CD8-positive, alpha-beta memory T cell (primary cell): ENCODE data around the gene ICA1. TPM values are rescaled to one million over a fixed set of nuclear protein-coding genes. Genes with fewer than 3 reads are reported as not detected.
A peak's percentile ranks its signal among the peaks of the same experiment; 100 is the strongest.

Experiments used
- CTCF ChIA-PET: fragments of 350-600 bp; sonication (Branson Sonifier 250); formaldehyde crosslinking; loops from one replicate; lab custom pipeline; 2021; ENCODE audit warnings: antibody characterized with exemption; lab: Charles Lee
- POLR2A ChIA-PET: fragments of 350-600 bp; sonication (Branson Sonifier 250); formaldehyde crosslinking; loops from one replicate; lab custom pipeline; 2021; ENCODE audit warnings: antibody characterized with exemption; lab: Charles Lee
- DNase-seq, 5 donors: peaks; one replicate each; pipeline versions ENCODE4 v3.0.0 to v3.0.0-alpha.2; 2020 to 2022; ENCODE audit warnings: mixed read lengths in 1 of 5
- H3K27ac ChIP-seq: one replicate; pipeline ENCODE4 v1.7.0; 2013; ENCODE audit warnings: low read depth, mild to moderate bottlenecking, low read length, moderate library complexity
- H3K27me3 ChIP-seq: 2 replicates; pipeline ENCODE4 v1.7.0; 2013; ENCODE audit warnings: low read length, mild to moderate bottlenecking; ENCODE audit not compliant: insufficient read depth, poor library complexity, severe bottlenecking
- H3K36me3 ChIP-seq: 2 replicates; pipeline ENCODE4 v1.7.0; 2013; ENCODE audit warnings: mild to moderate bottlenecking, low read length, moderate library complexity; ENCODE audit not compliant: insufficient read depth
- H3K4me1 ChIP-seq: 2 replicates; pipeline ENCODE4 v1.7.0; 2013; ENCODE audit warnings: mild to moderate bottlenecking, low read length, moderate library complexity; ENCODE audit not compliant: insufficient read depth
- H3K4me3 ChIP-seq: 2 replicates; pipeline ENCODE4 v1.7.0; 2013; ENCODE audit warnings: mild to moderate bottlenecking, low read length
- H3K9me3 ChIP-seq: 2 replicates; pipeline ENCODE4 v1.7.0; 2013; ENCODE audit warnings: mild to moderate bottlenecking, low read length
- H3K27ac Mint-ChIP-seq, 8 donors: one replicate each; pipeline ENCODE4 v1.8.0; 2020 to 2021; ENCODE audit warnings: mixed read lengths in 8 of 8, mild to moderate bottlenecking in 6 of 8, inconsistent platforms in 3 of 8, moderate library complexity in 3 of 8
- H3K27me3 Mint-ChIP-seq, 2 donors: one replicate each; pipeline ENCODE4 v1.8.0; 2020 to 2021; ENCODE audit warnings: mixed read lengths in 2 of 2, mild to moderate bottlenecking in 1 of 2, moderate library complexity in 1 of 2
- H3K36me3 Mint-ChIP-seq, 3 donors: one replicate each; pipeline ENCODE4 v1.8.0; 2020 to 2021; ENCODE audit warnings: mixed read lengths in 3 of 3, inconsistent platforms in 1 of 3, mild to moderate bottlenecking in 1 of 3
- H3K4me1 Mint-ChIP-seq, 3 donors: one replicate each; pipeline ENCODE4 v1.8.0; 2020 to 2021; ENCODE audit warnings: mixed read lengths in 3 of 3, inconsistent platforms in 1 of 3, mild to moderate bottlenecking in 1 of 3
- H3K4me3 Mint-ChIP-seq, 7 donors: one replicate each; pipeline ENCODE4 v1.8.0; 2020 to 2021; ENCODE audit warnings: mixed read lengths in 7 of 7, mild to moderate bottlenecking in 6 of 7, moderate library complexity in 4 of 7, inconsistent platforms in 2 of 7
- H3K9me3 Mint-ChIP-seq, 5 donors: one replicate each; pipeline ENCODE4 v1.8.0; 2020 to 2022; ENCODE audit warnings: mixed read lengths in 5 of 5, mild to moderate bottlenecking in 3 of 5, moderate library complexity in 2 of 5, inconsistent platforms in 1 of 5
- polyA plus RNA-seq: library from polyadenylated mRNA; unstranded; fragments of 300-500 nt; fragmentation: Illumina TruSeq; gene quantifications from one replicate; pipeline ENCODE4 v1.2.3, GENCODE V29; 2021
- total RNA-seq, 2 experiments: library from RNA; stranded (reverse); gene quantifications; one replicate each; pipeline ENCODE4 v1.2.3, GENCODE V29; 2021

ICA1 gene
- total and polyA plus RNA-seq, 3 experiments from 2014 or later, result 0.33 to 3.3 (median 0.46) TPM

- CTCF ChIA-PET, result no interaction called here
- no peaks in the 10 kb centered on the region for H3K4me1 Mint-ChIP-seq
Observed at GRCh38 chr7:8228766-8229674, 32.9 kb downstream of the ICA1 start.

GRCh38 chr7:8228068-8228467, 33.9 kb downstream of the ICA1 start:
- DNase-seq, result no peak
- H3K27ac Mint-ChIP-seq, result no peak overlapping the region
- no peak overlapping the region for H3K4me3 ChIP-seq
- H3K4me3 Mint-ChIP-seq, result no peak overlapping the region
- H3K27ac ChIP-seq, result no peak overlapping the region
- peaks cover 0 to 3% (median 1%) of the 10 kb centered on the region in 3 donors for H3K36me3 Mint-ChIP-seq
- no peaks in the 10 kb centered on the region for H3K9me3 Mint-ChIP-seq
- POLR2A ChIA-PET, result no interaction called here
- H3K36me3 ChIP-seq, result no peaks in the 10 kb centered on the region
- CTCF ChIA-PET, result no interaction called here
- no peaks in the 10 kb centered on the region for H3K4me1 Mint-ChIP-seq
- no peaks in the 10 kb centered on the region for H3K9me3 ChIP-seq
- H3K27me3 ChIP-seq, result no peaks in the 10 kb centered on the region
- H3K4me1 ChIP-seq, result no peaks in the 10 kb centered on the region
- peaks cover 15 to 57% of the 10 kb centered on the region in 2 donors for H3K27me3 Mint-ChIP-seq

More at GRCh38 chr7:8228766-8229674, 32.9 kb downstream of the ICA1 start:
- Histone ChIP-seq H3K27me3 (no peaks in the 10 kb centered on the region), H3K27ac (no peak overlapping the region), H3K9me3 (no peaks in the 10 kb centered on the region), H3K4me3 (no peak overlapping the region), H3K36me3 (no peaks in the 10 kb centered on the region), H3K4me1 (no peaks in the 10 kb centered on the region)
- no peak for DNase-seq
- no peaks in the 10 kb centered on the region for H3K9me3 Mint-ChIP-seq
- H3K27ac Mint-ChIP-seq, result no peak overlapping the region
- POLR2A ChIA-PET, result no interaction called here
- H3K27me3 Mint-ChIP-seq, result peaks cover 21 to 60% of the 10 kb centered on the region in 2 donors
- peaks cover 0 to 3% (median 1%) of the 10 kb centered on the region in 3 donors for H3K36me3 Mint-ChIP-seq
- H3K4me3 Mint-ChIP-seq, result no peak overlapping the region

GRCh38 chr7:8227261-8227660, 34.7 kb downstream of the ICA1 start:
- H3K9me3 ChIP-seq, result no peaks in the 10 kb centered on the region
- Mint-ChIP-seq H3K9me3 (no peaks in the 10 kb centered on the region), H3K27ac (no peak overlapping the region), H3K36me3 (peaks cover 0 to 3% (median 1%) of the 10 kb centered on the region in 3 donors), H3K4me1 (no peaks in the 10 kb centered on the region), H3K4me3 (no peak overlapping the region), H3K27me3 (peaks cover 15 to 54% of the 10 kb centered on the region in 2 donors)
- ChIA-PET POLR2A (no interaction called here), CTCF (no interaction called here)
- no peaks in the 10 kb centered on the region for H3K4me1 ChIP-seq
- H3K27ac ChIP-seq, result no peak overlapping the region
- H3K27me3 ChIP-seq, result no peaks in the 10 kb centered on the region
- H3K36me3 ChIP-seq, result no peaks in the 10 kb centered on the region
- no peak for DNase-seq
- no peak overlapping the region for H3K4me3 ChIP-seq

GRCh38 chr7:8226501-8226900, 35.5 kb downstream of the ICA1 start:
- no peak for DNase-seq
- Histone ChIP-seq H3K9me3 (no peaks in the 10 kb centered on the region), H3K27me3 (no peaks in the 10 kb centered on the region), H3K4me1 (no peaks in the 10 kb centered on the region), H3K27ac (no peak overlapping the region), H3K4me3 (no peak overlapping the region), H3K36me3 (no peaks in the 10 kb centered on the region)
- H3K27ac Mint-ChIP-seq, result no peak overlapping the region
- ChIA-PET POLR2A (no interaction called here), CTCF (no interaction called here)
- H3K4me1 Mint-ChIP-seq, result no peaks in the 10 kb centered on the region
- no peak overlapping the region for H3K4me3 Mint-ChIP-seq
- peaks cover 15 to 51% of the 10 kb centered on the region in 2 donors for H3K27me3 Mint-ChIP-seq
- H3K9me3 Mint-ChIP-seq, result no peaks in the 10 kb centered on the region
- H3K36me3 Mint-ChIP-seq, result peaks cover 0 to 3% (median 1%) of the 10 kb centered on the region in 3 donors

GRCh38 chr7:8221567-8221966, 40.4 kb downstream of the ICA1 start:
- H3K27me3 ChIP-seq, result no peaks in the 10 kb centered on the region
- CTCF ChIA-PET, result no interaction called here
- Mint-ChIP-seq H3K27ac (no peak overlapping the region), H3K27me3 (peaks cover 4 to 22% of the 10 kb centered on the region in 2 donors), H3K4me1 (peaks cover 0 to 3% (median 2%) of the 10 kb centered on the region in 3 donors), H3K36me3 (no peaks in the 10 kb centered on the region), H3K9me3 (no peaks in the 10 kb centered on the region), H3K4me3 (no peak overlapping the region)
- H3K4me3 ChIP-seq, result no peak overlapping the region
- no peaks in the 10 kb centered on the region for H3K4me1 ChIP-seq
- POLR2A ChIA-PET, result no interaction called here
- H3K9me3 ChIP-seq, result no peaks in the 10 kb centered on the region
- H3K36me3 ChIP-seq, result no peaks in the 10 kb centered on the region
- no peak overlapping the region for H3K27ac ChIP-seq
- DNase-seq, result no peak

GRCh38 chr7:8221101-8221495, 40.9 kb downstream of the ICA1 start:
- DNase-seq, result no peak
- no peaks in the 10 kb centered on the region for H3K36me3 Mint-ChIP-seq
- H3K4me3 Mint-ChIP-seq, result no peak overlapping the region
- H3K9me3 ChIP-seq, result no peaks in the 10 kb centered on the region
- no peak overlapping the region for H3K27ac ChIP-seq
- H3K36me3 ChIP-seq, result no peaks in the 10 kb centered on the region
- CTCF ChIA-PET, result interaction anchor here (0.9 kb wide), 1 partner anchor 31 kb away, joined by 3 read pairs; no protein-coding TSS in a partner anchor
- H3K9me3 Mint-ChIP-seq, result no peaks in the 10 kb centered on the region
- H3K27me3 Mint-ChIP-seq, result peaks cover 1 to 18% of the 10 kb centered on the region in 2 donors
- H3K4me1 ChIP-seq, result no peaks in the 10 kb centered on the region
- H3K4me3 ChIP-seq, result no peak overlapping the region
- POLR2A ChIA-PET, result no interaction called here
- H3K27me3 ChIP-seq, result no peaks in the 10 kb centered on the region
- peaks cover 0 to 3% (median 2%) of the 10 kb centered on the region in 3 donors for H3K4me1 Mint-ChIP-seq
- peak overlapping the region in 1 of 8 donors; percentile 55 for H3K27ac Mint-ChIP-seq

- ChIA-PET POLR2A (no interaction called here), CTCF (interaction anchor here (0.9 kb wide), 1 partner anchor 30 kb away, joined by 3 read pairs; no protein-coding TSS in a partner anchor)
- no peaks in the 10 kb centered on the region for H3K9me3 Mint-ChIP-seq
Observed at GRCh38 chr7:8220376-8221100, 41.4 kb downstream of the ICA1 start.

More at GRCh38 chr7:8220376-8221100, 41.4 kb downstream of the ICA1 start:
- H3K36me3 Mint-ChIP-seq, result no peaks in the 10 kb centered on the region
- Histone ChIP-seq H3K4me1 (no peaks in the 10 kb centered on the region), H3K4me3 (no peak overlapping the region), H3K27ac (no peak overlapping the region), H3K27me3 (no peaks in the 10 kb centered on the region), H3K9me3 (no peaks in the 10 kb centered on the region), H3K36me3 (no peaks in the 10 kb centered on the region)
- no peak for DNase-seq
- H3K4me1 Mint-ChIP-seq, result peaks cover 0 to 3% (median 2%) of the 10 kb centered on the region in 3 donors
- H3K27me3 Mint-ChIP-seq, result peaks cover 1 to 14% of the 10 kb centered on the region in 2 donors
- peak overlapping the region in 3 of 8 donors; percentile 4 to 57 (median 55) for H3K27ac Mint-ChIP-seq
- no peak overlapping the region for H3K4me3 Mint-ChIP-seq
